ENCODE data around the gene DYSF.

Gene DYSF

GRCh38 chr2:71728036-71728435 lies 274.7 kb downstream of the DYSF start:
- DNase-seq (ENCODE audit: low read depth), result no peak
- no peak overlapping the region for H3K4me3 ChIP-seq (replicated peaks; ENCODE audit: low read depth, low read length)
- no peak for TF ChIP-seq CTCF (IDR thresholded peaks at IDR 0.05; ENCODE audit: low read length, missing control alignments)

- H3K4me3 ChIP-seq (replicated peaks; ENCODE audit: low read depth, low read length), result no peak overlapping the region
- TF ChIP-seq CTCF (IDR thresholded peaks at IDR 0.05; ENCODE audit: low read length, missing control alignments), result no peak
Measured at GRCh38 chr2:71730785-71731383, 277.5 kb downstream of the DYSF start.

GRCh38 chr2:71734620-71735019 lies 281.3 kb downstream of the DYSF start:
- no peak overlapping the region for H3K4me3 ChIP-seq (replicated peaks; ENCODE audit: low read depth, low read length)
- TF ChIP-seq CTCF (IDR thresholded peaks at IDR 0.05; ENCODE audit: low read length, missing control alignments), result no peak
- no peak for DNase-seq (ENCODE audit: low read depth)

More at GRCh38 chr2:71730785-71731383, 277.5 kb downstream of the DYSF start:
- no peak for DNase-seq (ENCODE audit: low read depth)

GRCh38 chr2:71735676-71736075 lies 282.3 kb downstream of the DYSF start:
- no peak for DNase-seq (ENCODE audit: low read depth)
- TF ChIP-seq CTCF (IDR thresholded peaks at IDR 0.05; ENCODE audit: low read length, missing control alignments), result no peak
- no peak overlapping the region for H3K4me3 ChIP-seq (replicated peaks; ENCODE audit: low read depth, low read length)
